Stimulated activated naive CD4-positive, alpha-beta T cell (primary cell): ENCODE measurements around the gene CYYR1.

Experiments used
- DNase-seq, 6 experiments: peaks; one replicate each; lab custom pipeline; 2025; lab: John Stamatoyannopoulos, UW

Gene CYYR1

GRCh38 chr21:26433386-26433785, 139.7 kb downstream of the CYYR1 start:
- no peak for DNase-seq

DNA sequence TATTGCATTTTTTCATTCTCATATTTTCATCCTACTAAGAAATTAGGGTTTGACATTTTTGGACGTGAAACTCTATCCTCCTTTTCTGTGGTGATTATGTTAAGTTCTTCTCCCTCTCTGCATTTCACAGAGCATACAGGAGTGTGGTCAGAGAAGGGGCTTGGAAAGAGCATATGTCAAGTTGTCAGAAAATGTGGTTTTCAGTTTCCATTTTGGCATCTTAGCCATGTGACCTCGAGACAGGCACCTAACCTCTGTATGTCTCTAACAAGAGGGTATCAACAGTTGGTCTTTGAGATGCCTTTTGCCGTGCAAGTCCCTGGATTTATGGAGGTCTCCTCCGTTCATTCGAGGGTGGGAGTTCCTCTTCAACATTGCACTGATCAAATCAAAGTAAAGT, 140.7 kb downstream of the CYYR1 start:
- DNase-seq = no peak

- DNase-seq = no peak
Observed at GRCh38 chr21:26425576-26425975, 147.5 kb downstream of the CYYR1 start.

DNA sequence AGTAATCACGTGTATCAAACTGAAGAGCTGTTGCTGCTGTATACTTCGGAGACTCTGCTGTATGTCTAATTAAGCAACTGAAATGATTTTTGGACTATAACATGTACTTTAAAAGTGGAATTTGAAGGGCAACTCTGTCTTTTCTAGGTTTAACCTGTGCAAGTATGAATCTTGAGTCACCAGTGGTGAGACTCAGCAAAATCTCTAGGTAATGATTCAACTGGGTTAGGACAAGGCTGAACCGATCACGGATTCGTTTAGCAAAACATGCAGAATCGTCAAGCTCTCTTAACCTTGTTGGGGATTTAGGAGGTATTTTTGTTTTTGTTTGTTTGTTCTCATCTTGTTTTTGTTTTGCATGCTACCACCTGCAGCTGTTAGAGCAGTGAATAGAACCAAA, 149.6 kb downstream of the CYYR1 start:
- no peak for DNase-seq

- DNase-seq = no peak
Observed at GRCh38 chr21:26422706-26423105, 150.4 kb downstream of the CYYR1 start.

DNA sequence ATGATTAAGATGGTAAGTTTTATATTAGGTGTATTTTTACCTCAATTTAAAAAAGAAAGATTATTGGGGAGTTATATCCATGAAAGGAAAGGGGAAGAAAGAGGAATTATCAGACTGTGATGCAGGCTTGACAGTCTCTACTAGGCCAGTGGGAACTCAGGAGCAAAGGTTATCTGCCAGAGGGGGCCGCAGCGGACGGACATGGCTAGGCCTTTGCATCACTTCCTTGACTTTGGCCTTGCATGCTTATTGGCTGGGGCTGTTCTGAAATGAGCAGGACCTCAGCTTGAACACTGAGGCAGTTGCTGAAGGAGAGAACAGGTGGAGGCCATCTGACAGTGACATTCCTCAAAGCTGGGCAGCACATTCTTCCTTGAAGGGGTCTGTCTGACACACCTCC, 150.9 kb downstream of the CYYR1 start:
- DNase-seq = no peak

GRCh38 chr21:26421724-26422123, 151.4 kb downstream of the CYYR1 start:
- DNase-seq = no peak
